Astrocyte of the spinal cord (primary cell): ENCODE measurements around the gene ATP8B2.

ENCODE experiments used
- DNase-seq: peaks from one replicate; pipeline ENCODE4 v3.0.0; 2011; ENCODE audit warnings: low read depth, low spot score
- H3K4me3 ChIP-seq: 2 replicates; pipeline ENCODE4 v1.5.1; 2011; ENCODE audit warnings: low read depth, mild to moderate bottlenecking, low read length, moderate library complexity
- in situ Hi-C: cut with HindIII; loops from 2 replicates; pipeline ENCODE4 v1.10.0; 2017; ENCODE audit warnings: low sequenced_read_pairs
- TF ChIP-seq, protein P1 (sequence below): IDR thresholded peaks from 2 replicates; pipeline ENCODE4 v1.5.1; 2012; ENCODE audit warnings: low read depth, mild to moderate bottlenecking, low read length, inconsistent platforms

Gene ATP8B2

DNA sequence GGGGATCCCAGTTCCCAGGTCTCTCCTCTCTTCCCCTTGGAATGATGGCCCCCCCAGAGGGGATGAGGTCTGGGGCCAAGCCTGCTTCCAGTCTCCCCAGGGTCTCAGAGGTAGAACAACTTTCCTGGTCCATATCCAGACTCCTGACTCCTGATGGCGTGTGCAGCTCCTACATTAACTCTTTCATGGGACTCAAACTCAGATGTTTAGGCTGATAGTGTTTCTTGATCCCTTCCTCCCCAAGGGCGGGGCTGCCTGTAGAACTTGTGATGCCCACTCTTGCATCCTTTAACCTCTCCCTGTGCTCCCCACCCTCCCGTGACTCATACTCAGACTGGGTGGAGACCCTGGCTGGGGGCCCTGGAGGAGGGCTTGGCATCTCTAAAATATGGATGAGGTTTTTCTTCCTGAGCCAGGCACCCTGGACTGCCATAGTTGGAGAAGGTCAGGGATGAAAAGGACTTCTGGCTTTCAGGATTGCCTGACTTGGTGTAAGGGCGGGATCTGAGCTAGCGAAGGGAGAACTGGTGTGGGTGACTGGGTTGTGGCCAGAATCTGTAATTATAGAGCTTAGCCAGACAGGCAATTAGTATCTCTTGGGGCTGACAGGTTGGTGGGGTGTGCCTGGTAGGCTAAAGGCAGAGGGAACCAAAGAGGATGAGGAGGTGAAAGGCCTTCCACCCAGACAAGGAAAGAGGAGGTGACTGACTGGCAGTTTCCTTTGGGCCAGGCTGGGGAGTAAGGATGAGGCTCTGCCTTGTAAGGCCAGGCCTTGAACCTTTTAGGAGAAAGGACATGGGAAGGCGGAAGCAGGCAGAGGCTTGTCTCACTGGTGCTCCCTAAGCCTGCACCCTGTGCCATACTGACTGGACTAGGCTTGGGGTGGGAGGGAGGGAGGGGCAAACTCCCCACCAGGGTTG, 1.5 kb downstream of the ATP8B2 start:
- in situ Hi-C loops: no loop called here

DNA sequence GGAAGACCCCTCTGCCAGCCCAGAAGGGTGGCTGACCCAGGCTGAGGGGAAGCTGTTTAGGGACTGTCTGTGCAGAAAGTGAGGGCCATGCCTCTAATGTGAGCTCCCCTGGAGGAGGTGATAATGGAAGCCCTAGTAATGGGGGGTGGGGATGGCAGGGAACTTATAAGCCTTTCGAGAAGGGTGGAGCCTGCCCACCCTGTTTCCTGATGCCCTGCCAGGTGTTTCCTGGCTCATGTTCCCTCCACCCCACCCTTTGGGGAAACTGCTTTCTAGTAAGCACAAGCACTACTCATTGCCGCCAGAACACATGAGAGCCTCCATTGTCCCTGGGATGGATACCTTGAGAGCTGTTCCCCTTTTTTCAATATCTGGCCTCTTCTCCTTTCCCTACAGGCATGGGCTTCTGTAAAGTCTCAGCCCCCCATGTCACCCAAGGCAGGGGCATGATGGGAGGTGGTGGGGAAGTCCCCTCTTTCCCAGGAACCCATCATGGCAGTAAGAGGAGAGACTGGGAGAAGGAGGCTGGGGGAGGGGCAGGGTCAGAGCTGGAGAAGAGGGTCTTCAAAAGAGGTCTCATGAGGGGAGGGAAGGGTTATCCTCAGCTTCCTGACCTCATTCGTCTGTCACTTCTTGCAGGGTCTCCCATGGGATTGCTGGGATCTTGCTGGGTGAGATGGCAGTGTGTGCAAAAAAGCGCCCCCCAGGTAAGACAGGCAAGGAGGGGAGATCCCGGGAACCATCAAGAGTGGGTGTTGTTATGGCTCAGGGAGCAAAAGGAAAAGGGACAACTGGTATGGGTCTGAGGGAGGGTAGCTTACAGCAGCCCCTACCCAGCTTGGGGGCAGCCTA, 2.4 kb downstream of the ATP8B2 start:
- TF ChIP-seq, protein P1, sequence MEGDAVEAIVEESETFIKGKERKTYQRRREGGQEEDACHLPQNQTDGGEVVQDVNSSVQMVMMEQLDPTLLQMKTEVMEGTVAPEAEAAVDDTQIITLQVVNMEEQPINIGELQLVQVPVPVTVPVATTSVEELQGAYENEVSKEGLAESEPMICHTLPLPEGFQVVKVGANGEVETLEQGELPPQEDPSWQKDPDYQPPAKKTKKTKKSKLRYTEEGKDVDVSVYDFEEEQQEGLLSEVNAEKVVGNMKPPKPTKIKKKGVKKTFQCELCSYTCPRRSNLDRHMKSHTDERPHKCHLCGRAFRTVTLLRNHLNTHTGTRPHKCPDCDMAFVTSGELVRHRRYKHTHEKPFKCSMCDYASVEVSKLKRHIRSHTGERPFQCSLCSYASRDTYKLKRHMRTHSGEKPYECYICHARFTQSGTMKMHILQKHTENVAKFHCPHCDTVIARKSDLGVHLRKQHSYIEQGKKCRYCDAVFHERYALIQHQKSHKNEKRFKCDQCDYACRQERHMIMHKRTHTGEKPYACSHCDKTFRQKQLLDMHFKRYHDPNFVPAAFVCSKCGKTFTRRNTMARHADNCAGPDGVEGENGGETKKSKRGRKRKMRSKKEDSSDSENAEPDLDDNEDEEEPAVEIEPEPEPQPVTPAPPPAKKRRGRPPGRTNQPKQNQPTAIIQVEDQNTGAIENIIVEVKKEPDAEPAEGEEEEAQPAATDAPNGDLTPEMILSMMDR: no peak
- in situ Hi-C loops: no loop called here
- peak overlapping the region; percentile 32 for H3K4me3 ChIP-seq
- no peak for DNase-seq

More for the DNA sequence above, 1.5 kb downstream of the ATP8B2 start:
- TF ChIP-seq, protein P1: no peak
- peak overlapping the region; percentile 62 for H3K4me3 ChIP-seq
- DNase-seq: peak; percentile 55

DNA sequence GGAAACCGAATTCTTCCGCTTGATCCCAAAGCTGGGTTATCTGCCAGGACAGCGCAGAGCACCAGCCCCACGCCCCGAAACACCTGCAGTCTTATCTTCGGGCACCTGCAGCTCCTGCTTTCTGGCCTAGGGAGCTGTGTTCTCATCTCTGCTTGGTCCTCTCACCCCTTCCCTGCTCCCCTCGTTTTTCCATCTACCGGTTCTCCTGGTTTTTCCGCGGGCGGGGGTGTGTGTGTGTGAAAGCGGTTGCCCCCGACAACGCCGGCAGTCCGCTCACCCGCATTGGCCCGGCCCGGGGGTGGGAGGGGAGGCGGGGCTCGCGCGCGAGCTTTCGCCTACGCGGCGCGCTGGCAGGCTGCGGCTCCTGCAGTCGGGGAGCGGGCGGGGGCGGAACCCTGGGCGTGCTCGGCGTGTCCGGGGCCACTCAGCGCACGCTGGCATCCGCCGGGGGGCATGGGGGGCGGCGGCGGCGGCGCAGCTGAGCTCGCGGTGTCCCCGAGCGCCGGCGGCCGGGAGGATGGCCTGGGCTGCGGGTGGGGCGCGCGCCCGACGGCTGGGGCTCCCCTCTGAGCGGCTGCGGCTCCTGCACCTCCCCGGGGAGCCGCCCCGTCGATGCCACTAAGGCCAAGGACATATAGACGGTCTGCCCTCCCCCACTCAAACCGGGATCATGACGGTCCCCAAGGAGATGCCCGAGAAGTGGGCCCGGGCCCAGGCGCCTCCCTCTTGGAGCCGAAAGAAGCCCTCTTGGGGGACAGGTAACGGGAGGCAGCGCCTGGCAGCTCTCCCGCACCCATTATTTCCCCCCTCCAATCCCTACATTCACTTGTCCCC, 3.2 kb downstream of the ATP8B2 start:
- in situ Hi-C loops: no loop called here
- TF ChIP-seq, protein P1: no peak
- peak overlapping the region; percentile 35 for H3K4me3 ChIP-seq
- DNase-seq: peak; percentile 66

DNA sequence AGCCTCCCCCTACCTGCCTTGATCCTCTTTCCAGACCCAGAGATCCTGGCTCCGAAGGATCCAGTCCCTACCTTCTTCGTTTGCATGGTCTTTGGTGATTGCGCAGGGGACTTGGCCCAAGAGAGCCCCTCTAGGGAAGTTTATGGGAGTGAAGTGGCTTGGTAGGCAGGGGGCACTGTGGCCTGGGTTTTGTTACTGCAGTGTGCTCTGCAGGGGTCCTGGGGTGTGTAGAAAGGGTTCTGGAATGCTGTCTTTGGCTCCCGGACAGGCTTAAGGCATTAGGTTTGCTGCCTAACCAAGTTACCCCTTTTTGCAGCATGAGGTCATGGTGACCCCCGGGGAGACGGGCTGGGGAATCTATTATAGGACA, 3.8 kb downstream of the ATP8B2 start:
- peak overlapping the region; percentile 35 for H3K4me3 ChIP-seq
- in situ Hi-C loops: no loop called here
- TF ChIP-seq, protein P1: peak; percentile 59
- DNase-seq: peak; percentile 82

DNA sequence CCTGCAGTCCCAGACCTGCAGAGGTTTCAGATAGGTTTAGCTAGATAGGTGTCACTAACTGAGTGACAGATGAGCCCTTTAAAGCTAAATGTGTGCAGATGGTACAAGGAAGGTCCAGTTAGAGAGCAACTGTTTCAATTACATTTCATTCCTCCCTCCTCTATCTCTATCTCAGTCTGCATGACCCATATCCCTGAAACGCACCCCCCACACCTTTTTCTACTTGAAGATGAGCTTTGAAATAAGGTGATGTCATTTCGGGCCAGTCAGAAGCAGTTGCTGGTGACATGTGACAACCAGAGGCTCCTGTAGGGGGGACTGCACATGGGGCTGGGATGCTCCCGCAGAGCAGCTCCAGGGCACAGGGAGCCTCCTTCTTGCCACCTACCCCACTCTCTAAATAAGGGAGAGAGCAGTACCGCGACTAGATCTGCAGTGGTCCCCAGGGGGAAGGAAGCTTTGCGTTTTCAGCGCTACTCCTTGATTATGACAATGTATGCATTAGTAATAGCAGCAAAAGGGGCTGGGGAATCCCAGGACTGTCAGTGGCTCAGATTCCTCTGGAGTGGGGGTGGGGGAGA, 4.3 kb downstream of the ATP8B2 start:
- no peak overlapping the region for H3K4me3 ChIP-seq
- in situ Hi-C loops: loop anchor here (10.0 kb wide), 1 partner anchor 75 kb away; the partner anchor contains the start of gene IL6R
- no peak for DNase-seq
- TF ChIP-seq, protein P1: no peak

DNA sequence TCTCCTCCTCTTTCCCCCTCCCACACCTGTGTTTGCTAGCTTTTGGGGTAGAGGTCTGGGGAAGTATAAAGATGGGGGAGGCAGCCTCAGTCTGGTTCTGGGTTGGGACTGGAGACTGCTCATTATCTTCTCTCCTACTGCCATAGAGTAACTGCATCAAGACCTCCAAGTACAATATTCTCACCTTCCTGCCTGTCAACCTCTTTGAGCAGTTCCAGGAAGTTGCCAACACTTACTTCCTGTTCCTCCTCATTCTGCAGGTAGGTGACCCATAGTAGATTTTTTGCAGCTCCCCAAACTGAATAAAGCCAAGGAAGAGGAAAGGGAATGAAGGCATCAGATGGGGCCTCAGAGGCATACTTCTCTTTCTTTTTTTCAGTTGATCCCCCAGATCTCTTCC, 5.3 kb downstream of the ATP8B2 start:
- TF ChIP-seq, protein P1: no peak
- in situ Hi-C loops: loop anchor here (10.0 kb wide), 1 partner anchor 74 kb away; the partner anchor contains the start of gene IL6R
- no peak for DNase-seq
- H3K4me3 ChIP-seq: no peak overlapping the region
